Inflammatory macrophage treated with lipopolysaccharide for 1 hour (primary cell): ENCODE data around the gene NPW.

ENCODE experiments used
- DNase-seq, 2 donors: peaks; one replicate each; pipeline ENCODE4 v3.0.0-alpha.2; 2020 to 2022

NPW gene

GRCh38 chr16:2019518-2019920 is at the start of gene NPW:
TSS of gene NPW (plus strand) at chr16:2019785.
- no peak for DNase-seq

DNA sequence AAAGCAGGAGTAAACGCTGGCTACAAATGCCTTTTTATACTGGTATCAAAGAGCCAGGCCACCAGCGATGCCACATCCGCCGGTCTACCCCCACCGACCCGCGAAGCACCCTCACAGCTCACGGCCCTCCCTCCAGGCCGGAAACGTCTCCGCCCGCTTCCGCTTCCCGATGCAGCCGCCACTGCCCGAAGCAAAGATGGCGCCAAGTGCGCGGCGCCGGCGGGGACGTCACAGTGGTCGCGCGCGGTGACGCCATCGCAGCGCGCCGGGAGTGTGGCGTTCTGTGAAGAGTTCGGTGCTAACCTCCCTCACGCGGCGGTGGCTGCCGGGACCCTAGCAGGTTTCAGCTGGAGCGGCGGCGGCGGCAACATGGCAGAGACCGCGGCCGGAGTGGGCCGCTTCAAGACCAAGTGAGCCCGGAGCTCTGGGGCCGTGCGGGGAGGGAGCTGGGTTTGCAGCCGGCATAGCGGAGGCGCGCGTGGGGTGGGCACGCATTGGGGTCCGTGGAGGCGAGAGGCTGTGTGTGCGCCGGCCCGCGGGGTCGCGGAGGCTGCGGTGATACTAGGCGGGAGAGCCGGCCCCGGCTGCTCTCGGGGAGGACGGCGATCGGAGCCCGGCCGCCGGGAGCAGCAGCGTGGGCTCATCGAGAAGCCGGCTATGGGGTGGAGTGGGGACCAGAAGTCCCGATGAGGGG is 47.6 kb upstream of the NPW start, which contains the start of gene TBL3:
TSS of gene TBL3 (plus strand) at position 258 of the 694 bp plus-strand sequence. CDS start at position 370, 112 bp downstream.
- peak; percentile 85 to 96 for DNase-seq

DNA sequence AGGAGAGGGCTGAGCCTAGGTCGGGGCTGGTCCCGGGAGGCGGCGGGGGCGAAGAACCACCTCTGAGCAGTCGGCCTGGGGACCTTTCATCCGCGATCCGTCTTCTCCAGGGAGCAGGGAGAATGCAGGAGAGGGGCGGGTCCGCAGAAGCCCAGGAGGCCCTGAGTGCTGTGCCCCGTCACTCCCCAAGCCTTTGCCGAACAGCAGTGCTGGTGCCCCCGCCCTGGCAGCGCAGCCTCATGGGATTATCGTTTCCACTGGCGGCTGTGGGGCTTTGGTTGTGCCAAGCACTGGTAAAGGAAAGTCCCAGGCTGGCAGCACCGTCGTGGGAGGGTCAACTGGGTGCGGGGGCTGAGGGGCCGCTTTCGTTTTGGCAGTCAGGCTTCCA is 47.1 kb upstream of the NPW start:
- DNase-seq, result peak; percentile 22 to 56

- no peak for DNase-seq
These were observed 46.0 kb upstream of the NPW start for GRCh38 chr16:1973461-1974156.

DNA sequence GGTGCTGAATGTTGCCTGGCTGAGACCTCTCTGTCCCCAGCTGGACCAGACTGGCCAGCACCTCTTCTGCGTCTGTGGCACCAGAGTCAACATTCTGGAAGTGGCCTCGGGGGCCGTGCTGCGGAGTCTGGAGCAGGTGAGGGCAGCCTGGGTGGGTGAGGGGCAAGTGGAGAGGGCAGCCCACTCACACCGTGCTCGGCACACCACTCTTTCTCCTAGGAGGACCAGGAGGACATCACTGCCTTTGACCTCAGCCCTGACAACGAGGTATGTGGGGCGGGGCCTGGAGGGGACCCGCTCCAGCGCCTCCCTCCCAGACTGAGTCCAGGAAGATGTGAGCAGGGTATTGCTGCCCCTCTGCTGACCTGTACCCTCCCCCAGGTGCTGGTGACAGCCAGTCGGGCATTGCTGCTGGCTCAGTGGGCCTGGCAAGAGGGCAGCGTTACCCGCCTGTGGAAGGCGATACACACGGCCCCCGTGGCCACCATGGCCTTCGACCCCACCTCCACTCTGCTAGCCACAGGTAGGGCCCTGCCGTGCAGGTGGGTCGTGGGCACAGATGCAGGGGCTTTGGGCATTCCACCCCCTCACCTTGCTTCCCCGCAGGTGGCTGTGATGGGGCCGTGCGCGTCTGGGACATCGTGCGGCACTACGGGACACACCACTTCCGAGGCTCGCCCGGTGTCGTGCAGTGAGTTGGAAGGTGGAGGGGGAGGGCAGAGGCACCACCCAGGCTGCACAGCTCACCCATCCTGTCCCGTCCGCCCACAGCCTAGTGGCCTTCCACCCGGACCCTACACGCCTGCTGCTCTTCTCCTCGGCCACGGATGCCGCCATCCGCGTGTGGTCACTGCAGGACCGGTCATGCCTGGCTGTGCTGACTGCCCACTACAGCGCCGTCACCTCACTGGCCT is 45.2 kb upstream of the NPW start:
- DNase-seq, result no peak

DNA sequence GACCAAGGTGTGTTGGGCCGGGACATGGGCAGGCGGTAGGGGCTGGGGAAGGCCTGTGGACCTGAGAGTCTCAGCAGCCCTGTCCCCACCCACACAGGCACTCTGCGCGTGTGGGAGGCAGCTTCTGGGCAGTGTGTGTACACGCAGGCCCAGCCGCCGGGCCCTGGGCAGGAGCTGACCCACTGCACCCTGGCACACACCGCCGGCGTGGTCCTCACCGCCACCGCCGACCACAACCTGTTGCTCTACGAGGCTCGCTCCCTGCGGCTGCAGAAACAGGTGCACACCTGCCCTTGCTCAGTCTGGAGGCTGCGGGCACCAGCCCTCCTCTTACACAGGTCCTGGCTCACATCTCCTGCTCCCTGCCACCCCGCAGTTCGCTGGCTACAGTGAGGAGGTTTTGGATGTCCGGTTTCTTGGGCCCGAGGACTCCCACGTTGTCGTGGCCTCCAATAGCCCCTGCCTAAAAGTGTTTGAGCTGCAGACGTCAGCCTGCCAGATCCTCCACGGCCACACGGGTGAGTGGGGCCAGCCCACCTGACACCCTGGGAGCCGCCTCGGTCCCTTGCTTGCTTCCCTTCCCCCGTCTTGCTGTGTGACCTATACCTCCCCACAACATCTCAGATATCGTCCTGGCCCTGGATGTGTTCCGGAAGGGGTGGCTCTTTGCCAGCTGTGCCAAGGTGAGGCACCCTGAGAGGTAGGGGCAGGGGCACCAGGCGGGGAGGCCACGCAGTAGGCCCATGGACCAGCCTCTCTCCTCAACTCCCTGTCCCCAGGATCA is 44.0 kb upstream of the NPW start:
- DNase-seq, result no peak

DNA sequence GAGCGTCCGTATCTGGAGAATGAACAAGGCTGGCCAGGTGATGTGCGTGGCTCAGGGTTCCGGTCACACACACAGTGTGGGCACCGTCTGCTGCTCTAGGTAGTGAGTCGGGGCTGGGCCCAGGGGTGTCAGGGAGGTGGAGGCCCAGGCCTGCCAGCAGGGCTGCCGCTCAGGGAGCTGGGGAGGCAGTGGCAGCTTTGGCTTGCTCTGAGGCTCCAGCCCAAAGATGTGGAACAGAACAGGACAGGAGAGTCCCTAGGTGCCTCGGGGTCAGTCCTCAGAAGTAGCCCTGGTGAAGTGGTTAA is 43.4 kb upstream of the NPW start:
- DNase-seq, result no peak

DNA sequence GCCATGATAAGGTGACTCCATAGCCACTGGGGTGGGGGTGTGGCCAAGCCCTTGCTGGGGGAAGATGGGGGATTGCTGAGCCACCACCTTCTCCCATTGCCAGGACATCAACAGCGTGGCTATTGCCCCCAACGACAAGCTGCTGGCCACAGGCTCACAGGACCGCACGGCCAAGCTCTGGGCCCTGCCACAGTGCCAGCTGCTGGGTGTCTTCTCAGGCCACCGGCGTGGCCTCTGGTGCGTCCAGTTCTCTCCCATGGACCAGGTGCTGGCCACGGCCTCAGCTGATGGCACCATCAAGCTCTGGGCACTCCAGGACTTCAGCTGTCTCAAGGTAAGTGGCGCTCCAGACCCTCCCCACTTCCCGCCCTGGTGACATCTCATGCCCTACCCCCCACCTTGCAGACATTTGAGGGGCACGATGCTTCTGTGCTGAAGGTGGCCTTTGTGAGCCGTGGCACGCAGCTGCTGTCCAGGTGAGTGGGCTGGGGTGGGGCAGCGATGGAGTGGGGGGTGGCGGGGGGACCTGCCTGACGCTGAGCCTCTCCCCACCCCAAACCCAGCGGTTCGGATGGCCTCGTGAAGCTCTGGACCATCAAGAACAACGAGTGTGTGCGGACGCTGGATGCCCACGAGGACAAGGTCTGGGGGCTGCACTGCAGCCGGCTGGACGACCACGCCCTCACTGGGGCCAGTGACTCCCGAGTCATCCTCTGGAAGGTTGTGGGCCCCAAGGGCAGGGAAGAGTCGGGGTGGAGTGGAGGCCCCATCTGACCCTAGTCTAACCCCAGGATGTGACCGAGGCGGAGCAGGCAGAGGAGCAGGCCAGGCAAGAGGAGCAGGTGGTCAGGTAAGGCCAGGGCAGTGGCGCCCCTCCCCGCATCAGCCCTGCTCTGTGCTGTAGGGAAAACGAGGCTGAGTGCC is 42.4 kb upstream of the NPW start:
- no peak for DNase-seq

GRCh38 chr16:1977875-1978268 is 41.7 kb upstream of the NPW start:
- no peak for DNase-seq

- DNase-seq, result no peak
These were observed 41.0 kb upstream of the NPW start for GRCh38 chr16:1978476-1979120.

- DNase-seq, result no peak
These were observed 40.1 kb upstream of the NPW start for GRCh38 chr16:1979271-1980029.

- no peak for DNase-seq
These were observed 39.4 kb upstream of the NPW start for GRCh38 chr16:1980030-1980769.

GRCh38 chr16:1980770-1981087 is 38.9 kb upstream of the NPW start:
- DNase-seq, result no peak

- no peak for DNase-seq
These were observed 38.2 kb upstream of the NPW start, which contains the start of gene NOXO1 for GRCh38 chr16:1981398-1981836. TSS of gene NOXO1 (minus strand) at chr16:1981469. CDS start at chr16:1981179, 290 bp downstream.

GRCh38 chr16:1982013-1982433 is 37.6 kb upstream of the NPW start:
- no peak for DNase-seq

DNA sequence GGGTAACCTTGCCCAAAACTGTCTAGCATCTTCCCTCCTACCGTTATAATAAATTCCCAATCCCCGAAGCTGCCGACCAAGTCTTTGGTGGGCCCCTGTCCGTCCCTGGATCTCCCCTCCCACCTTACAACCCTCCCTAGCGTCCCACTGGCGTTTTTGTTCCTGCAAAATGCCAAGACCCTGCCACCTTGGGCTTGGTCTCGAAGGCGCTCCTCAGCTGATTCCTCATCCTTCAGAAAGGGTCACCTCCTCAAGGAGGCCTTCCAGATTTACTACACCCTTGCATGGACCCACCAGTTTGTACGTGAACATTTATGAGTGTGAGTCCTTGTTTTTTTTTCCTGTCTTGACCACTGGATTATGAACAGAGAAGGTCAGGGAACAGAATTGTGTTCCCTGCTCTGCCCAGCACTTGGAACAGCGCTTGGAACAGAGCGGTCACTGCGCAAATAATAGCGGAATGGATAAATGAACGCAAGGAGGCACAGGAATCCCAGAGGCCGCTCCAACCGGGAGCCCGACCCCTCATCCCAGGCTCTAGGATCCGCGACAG is 36.5 kb upstream of the NPW start:
- no peak for DNase-seq

DNA sequence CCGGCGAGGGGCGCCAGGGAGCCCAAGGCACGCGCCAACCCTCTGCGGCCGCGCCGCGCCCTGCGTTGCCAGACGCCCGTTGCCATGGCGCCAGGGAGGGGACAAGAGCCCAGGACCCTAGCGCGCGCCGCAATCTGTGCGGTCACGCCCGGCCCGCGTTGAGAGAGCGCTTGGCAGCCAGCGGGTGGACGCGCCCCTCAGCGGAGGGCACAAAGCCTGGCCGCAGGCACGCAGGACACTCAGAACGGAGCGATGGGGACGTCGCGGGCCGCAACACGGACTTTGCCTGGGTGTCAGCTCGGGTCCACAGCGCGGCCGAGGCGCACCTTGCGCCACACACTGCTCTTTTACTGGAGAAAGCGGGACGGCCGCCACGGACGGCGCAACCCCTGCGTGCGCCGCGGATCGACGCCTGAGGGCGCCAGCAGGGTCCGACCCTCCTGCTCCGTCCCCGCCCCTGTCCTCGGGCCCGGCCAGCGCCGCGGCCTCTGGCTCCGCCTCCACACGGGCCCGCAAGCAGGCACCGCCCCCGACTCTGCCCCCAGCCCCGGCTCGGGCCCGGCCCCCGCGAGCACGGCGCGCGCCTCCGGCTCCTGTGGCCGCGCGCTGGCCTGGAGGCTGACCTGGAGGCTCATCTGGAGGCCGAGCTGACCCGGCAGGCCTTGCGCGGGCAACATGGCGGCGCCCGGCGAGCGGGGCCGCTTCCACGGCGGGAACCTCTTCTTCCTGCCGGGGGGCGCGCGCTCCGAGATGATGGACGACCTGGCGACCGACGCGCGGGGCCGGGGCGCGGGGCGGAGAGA is 35.8 kb upstream of the NPW start, which contains the start of gene GFER:
TSS of gene GFER (plus strand) at position 650 of the 803 bp plus-strand sequence. CDS start at position 676, 26 bp downstream.
- peak; percentile 89 for DNase-seq
